ENCODE measurements around the gene DYNC1I1.

- TF ChIP-seq EZH2phosphoT487 (IDR thresholded peaks at IDR 0.05; ENCODE audit: insufficient read depth, low read depth) (no peak), EZH2 (IDR thresholded peaks at IDR 0.05; ENCODE audit: insufficient read depth, poor library complexity, severe bottlenecking) (no peak)
Observed at GRCh38 chr7:96135241-96135640, 362.9 kb downstream of the DYNC1I1 start.
